GM21786 (cell line): Measurements from ENCODE around the gene WDR18.

Experiments
- ATAC-seq: cut with Tn5 transposase; IDR thresholded peaks from one replicate; pipeline ENCODE4 v1.9.1; 2021; ENCODE audit not compliant: unreplicated experiment

The WDR18 gene

DNA sequence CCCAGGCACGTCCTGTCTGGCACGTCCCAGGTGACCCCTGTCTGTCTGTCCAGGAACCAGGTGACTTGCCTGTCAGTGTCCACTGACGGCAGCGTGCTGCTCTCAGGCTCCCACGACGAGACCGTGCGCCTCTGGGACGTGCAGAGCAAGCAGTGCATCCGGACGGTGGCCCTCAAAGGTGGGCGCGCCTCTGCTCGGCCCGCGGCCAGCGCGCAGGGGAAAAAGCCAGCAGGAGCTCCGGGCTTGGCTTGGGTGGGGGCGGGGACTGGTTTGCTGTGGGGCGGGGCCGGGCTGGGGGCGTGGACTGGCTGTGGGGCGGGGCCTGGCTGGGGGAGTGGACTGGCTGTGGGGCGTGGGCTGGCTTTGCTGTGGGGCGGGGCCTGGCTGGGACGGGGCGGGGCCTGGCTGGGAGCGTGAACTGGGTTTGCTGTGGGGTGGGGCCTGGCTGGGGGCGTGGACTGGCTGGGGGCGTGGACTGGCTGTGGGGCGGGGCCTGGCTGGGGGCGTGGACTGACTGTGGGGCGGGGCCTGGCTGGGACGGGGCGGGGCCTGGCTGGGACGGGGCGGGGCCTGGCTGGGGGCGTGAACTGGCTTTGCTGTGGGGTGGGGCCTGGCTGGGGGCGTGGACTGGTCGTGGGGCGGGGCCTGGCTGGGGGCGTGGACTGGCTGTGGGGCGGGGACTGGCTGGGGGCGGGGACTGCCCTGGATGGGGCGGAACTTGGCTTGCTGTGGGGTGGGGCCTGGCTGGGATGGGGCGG, 7.2 kb downstream of the WDR18 start:
- no peak for ATAC-seq

DNA sequence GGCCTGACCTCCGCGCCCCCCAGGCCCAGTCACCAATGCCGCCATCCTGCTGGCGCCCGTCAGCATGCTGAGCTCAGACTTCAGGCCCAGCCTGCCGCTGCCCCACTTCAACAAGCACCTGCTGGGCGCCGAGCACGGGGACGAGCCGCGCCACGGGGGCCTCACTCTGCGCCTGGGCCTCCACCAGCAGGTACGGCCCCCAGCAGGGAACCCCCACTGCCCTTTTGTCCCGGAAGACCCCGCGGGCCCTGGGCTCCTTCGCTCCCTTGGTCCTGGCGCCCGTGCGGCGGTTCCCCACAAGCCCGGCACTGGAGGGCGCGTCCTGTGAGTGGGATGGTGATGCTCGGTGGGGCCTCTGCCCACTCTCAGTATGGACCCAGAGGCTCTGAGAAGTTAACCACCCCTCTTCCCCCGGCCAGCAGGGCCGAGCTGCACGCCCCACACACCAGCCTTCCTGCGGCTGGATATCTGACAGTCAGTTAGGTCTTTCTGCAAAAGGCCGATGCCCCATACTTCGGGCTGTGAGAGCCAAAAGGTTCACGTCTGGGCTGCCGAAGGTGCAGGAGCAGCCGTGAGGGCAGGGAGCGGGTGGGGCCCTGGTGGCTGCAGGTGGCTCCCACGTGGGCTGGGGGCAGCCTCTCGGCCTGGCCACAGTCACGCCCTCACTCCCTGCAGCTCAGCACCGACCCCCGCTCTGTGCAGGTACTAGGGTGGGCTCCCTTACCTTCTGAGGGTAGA, 8.0 kb downstream of the WDR18 start:
- no peak for ATAC-seq

DNA sequence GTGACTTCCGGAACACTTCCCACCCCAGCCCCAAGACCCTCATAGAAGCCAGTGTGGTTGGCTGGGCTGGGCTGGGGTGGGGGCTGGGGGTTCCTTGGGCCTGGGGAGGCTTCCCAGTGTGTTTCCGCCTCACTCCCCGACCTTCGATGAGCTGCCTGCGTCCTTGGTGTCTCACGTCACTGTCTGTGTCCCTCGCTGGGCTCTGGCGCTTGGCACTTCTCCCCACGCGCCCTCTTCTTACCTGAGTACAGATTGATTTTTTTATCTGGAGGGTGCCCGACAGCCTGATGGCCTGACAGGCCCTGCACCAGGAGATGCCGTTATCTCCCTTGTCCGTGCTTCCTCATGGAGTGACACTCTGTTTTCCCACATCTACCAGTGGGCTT, 8.5 kb downstream of the WDR18 start:
- no peak for ATAC-seq

DNA sequence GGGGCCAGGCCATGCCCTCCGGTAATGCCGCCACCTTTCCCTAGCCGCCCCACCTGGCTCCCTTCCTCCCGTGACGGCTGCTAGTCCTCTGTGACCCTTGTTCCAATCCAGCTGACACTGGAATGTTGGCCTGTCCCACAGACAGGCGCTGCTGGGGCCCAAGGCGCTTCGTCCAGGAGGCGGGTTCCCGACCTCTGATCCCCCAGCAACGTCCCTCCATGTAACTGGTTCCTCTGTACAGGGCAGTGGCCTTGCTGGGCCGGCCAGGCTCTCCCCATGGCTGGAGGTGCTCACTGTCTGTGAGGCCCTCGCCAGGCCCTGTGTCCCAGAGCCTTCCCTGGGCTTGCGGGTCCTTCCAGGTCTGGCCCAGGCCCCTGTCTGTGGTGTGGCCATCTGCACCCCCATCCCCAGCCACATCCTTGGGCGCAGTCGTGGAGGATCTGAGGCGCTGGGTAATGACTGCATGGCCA, 9.3 kb downstream of the WDR18 start:
- no peak for ATAC-seq

DNA sequence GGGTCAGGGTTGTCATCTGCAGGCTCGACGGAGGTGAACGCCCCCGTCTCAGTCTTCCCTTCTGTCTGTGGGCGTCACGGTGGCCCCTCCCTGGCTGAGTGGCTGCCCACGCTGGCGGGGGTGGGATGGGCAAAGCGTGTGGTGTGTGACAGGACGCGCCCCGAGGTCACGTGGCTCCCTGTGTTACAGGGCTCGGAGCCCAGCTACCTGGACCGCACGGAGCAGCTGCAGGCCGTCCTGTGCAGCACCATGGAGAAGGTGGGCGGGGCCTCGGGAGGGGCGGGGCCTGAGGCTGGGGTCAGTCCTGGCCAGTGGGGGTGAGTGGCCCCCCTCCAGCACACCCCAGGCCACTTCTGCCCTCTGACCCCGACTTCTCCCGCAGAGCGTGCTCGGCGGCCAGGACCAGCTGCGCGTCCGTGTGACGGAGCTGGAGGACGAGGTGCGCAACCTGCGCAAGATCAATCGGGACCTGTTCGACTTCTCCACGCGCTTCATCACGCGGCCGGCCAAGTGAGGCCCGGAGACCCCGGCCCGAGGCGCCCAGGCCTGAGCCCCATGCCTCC, 9.8 kb downstream of the WDR18 start:
- ATAC-seq = no peak

DNA sequence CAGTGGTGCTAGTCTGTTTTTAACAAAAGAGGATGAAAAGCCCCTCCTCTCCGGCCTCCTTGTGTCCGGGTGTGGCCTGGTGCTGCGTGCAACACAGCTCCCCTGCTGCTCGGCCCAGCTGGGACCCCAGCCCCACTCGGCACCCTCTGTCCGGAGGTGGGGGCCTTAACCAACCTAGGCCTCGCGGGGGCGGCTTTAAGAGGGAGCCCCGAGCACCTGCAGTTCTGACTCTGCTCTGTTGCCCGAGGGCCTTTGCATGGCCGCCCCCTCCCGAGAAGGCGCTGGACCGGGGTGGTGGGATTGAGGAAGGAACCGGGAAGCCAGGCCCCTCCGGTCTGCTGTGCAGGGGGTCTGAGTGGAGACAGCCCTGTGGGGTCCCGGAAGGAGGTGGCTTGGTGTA, 10.4 kb downstream of the WDR18 start:
- no peak for ATAC-seq

DNA sequence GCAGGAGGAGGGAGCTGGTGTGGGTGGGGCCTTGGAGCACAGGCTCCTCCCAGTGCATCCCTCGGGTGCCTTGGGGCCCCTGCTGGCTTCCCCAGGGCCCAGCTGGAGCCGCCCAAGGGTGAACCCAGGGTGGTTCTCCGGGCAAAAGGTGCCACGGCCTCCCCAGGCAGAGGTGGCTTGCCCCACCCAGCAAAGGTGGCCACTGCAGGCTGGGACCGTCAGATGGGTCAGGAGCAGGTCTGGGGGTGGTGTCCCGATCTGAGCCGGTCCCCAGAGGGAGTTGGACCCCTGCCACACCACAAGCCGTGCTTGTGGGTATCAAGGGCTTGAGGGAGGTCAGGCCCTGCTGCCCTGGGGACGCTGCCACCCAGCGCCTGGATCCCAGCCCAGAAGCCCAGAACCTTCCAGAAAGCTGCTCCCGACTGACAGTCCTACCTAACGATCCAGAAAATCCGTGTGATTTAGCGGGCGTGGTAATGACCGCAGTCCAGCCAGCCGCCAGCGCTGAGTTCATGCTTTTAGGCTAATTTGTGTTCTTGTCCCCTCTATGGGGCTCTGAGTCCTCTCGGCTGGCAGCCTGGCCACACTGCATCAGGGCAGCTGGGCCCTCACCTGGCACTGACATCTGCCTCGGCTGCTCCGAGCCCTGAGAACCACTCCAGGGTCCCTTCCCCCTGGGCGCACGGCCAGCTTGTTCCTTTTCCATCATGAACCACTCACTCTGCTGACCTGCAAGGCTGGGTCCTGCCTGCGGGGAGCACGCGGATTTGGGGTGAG, 11.1 kb downstream of the WDR18 start:
- ATAC-seq = no peak

DNA sequence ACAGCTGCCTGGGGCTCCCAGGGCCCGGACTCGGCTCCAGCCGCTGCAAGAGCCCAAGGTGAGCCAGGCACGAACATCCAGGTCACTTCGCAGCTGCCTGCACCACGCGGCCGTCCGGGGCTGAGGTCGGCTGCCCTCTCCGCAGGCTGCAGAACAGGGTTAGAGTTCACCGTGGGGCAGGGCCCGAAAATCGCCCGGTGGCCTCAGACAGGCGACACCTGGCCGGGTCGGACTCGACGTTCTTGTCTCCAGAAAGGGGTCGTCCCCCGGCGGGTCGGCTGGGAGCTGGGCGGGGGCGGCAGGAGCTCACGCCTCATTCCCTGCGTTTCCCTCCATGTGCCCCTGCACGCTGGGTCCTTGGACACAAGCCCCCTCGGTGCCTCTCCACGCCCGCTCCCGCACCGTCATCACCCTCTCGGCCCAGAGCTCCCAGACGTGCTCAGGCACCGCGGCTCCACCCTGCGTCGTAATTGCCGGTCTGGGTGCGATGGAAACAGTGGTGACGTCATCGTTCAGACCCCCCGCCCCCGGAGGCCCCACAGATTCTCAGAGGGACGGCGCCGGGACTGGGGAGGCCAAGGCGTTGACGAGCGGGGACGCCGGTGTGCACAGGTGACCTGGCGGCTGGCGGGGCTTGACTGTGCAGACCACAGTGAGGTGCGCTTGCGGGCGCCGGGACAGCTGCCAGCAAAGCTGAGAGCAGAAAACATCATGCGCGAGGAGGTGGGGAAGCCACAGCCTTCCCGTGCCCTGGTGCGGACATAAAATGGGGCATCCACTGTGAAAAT, 12.1 kb downstream of the WDR18 start:
- no peak for ATAC-seq

DNA sequence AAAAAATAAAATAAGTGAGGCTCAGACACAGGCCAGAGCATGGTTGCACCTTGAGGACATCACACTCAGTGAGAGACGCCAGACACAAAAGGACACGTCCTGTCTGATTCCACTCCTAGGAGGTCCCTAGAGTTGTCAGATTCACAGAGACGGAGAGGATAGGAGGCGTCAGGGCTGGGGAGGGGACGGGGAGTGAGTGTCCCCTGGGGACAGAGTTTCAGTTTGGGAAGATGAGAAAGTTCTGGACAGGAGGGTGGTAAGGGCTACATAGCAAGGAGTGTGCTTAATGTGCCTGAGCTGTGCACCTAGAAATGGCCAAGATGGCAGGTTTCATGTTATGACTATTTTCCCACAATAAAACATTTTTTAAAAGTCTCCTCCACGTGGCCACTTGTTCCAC, 13.9 kb downstream of the WDR18 start:
- ATAC-seq = no peak

DNA sequence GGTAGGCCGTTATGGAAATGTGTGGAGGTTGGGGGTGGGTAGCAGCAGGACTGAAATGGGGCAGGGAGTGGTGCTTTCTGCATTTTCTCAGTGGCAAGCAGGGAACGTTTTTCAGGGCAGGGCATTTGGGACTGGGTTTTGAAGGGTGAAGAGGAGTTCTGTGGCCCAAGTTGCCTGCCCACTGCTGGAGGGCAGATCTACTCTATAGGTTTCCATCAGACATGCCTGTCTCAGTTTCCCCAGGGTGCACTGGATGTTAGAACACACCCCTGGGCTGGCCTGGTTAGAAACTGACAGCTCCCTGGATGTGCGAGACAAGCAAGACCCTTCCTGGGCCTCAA, 15.2 kb downstream of the WDR18 start:
- ATAC-seq = no peak

DNA sequence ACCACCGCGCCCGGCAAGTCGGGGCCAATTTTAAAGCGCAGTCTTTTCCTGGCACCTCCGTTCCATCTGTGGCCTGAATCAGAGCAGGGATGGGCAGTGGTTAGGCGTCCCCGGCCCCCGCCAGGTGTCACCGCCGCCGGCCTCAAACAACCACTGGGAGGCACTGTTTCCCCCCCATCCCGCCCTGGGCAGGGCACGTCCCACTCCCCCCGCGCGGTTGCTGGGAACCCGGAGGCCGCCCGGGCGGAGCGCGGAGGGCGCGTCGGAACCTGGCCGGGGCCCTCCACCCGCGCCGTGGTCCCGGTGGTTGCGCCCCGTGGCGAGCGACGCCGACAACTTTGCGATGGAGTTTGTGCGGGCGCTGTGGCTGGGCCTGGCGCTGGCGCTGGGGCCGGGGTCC, 15.9 kb downstream of the WDR18 start, which contains the start of gene GRIN3B:
TSS of gene GRIN3B (plus strand) at position 325 of the 400 bp plus-strand sequence. CDS start at position 344, 19 bp downstream.
- no peak for ATAC-seq

DNA sequence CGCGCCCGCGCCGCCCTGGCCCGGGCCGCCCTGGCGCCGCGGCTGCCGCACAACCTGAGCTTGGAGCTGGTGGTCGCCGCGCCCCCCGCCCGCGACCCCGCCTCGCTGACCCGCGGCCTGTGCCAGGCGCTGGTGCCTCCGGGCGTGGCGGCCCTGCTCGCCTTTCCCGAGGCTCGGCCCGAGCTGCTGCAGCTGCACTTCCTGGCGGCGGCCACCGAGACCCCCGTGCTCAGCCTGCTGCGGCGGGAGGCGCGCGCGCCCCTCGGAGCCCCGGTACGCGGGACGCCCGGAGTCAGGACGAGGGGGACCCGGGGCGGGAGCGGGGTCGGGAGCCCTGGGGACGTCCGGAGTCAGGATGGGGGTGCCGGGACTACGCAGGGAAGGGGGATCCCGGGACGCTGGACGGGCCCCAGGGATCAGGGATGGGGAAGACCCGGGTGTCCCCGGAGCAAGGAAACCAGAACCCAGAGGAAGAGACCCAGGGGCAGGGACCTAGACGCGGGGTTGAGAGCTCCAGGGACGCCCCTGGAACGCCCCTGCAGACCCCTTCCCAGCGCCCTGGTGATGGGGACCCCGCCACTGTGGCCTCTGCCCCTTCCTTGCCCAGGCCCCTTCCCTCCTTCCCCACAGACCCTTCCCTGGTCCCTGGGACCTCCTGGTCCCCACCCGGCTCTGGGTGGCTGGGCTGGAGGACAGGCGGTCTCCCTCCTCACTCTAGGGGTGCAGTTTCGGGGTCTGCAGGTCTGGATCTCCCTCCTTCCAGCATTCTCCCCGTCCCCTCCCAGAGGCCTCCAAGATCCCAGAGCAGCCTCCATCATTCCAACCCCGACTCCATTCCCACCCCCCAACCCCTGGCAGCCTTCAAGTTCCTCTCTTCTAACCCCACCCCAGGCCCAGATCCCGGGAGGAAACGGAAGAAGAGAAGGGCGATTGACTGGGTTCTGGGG, 16.7 kb downstream of the WDR18 start:
- ATAC-seq = no peak

DNA sequence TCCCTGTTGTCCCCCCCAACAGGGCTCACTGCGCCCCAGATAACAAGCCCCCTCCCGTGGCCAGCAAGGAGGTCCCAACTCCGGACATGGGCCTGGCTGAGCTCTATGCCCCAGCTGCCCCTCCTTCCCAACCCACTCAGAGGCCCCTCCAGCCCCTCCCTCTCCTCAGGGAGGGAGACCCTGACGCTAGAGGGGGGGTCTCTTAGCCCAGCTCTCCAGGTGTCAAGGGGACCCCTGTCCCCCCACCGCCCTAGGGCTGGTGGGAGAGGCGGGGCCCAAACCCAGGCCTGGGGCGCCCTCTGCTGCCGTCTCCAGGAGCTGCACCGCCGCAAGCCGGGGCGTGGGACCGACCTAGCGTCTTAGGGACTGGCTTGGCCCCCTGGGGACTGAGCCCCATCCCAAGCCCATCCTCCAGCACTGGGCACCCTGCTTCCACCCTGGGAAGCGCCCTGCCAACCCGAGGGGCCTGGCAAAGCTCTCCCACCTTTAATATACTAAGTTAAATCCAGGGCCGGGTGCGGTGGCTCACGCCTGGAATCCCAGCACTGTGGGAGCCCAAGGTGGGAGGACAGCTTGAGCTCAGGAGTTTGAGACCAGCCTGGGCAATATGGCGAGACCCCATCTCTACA, 17.5 kb downstream of the WDR18 start:
- ATAC-seq = no peak

DNA sequence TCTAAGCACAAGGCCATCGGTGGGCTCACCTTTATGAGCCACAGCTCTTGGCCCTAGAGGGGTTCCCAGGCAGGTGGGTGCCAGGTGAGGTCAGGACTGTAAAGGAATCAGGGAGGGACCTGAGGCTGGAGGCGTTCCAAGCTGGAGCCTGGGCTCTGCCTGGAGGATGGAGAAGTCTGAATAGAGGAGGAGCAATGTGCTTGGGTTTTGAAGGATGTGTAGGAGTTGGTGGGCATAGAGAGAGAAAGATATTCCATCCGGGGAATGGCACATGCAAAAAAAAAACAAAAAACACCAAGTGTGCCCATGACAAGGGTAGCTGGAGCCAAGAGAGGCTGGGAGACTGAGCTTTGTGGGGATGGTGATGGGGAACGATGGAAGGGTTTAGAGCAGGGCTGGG, 18.5 kb downstream of the WDR18 start:
- no peak for ATAC-seq

DNA sequence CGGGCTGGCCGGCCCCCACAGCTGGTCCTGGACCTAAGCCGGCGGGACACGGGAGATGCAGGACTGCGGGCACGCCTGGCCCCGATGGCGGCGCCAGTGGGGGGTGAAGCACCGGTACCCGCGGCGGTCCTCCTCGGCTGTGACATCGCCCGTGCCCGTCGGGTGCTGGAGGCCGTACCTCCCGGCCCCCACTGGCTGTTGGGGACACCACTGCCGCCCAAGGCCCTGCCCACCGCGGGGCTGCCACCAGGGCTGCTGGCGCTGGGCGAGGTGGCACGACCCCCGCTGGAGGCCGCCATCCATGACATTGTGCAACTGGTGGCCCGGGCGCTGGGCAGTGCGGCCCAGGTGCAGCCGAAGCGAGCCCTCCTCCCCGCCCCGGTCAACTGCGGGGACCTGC, 19.1 kb downstream of the WDR18 start:
- ATAC-seq = no peak

DNA sequence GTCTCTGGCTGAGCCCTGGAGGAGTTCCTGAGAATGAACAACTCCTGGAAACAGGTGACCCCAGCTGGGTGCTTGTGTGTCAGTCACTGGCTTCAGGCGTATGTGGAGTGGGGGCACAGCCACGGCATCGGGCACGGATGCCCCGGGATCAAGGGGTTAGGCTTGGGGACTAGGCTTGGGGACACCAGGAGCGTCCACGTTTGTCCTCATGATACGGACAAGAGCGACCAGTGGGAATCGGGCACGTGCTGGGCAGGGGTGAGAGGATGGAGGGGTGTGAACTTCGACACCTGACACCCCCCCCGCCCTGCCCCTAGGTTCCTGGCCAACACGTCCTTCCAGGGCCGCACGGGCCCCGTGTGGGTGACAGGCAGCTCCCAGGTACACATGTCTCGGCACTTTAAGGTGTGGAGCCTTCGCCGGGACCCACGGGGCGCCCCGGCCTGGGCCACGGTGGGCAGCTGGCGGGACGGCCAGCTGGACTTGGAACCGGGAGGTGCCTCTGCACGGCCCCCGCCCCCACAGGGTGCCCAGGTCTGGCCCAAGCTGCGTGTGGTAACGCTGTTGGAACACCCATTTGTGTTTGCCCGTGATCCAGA, 20.2 kb downstream of the WDR18 start:
- no peak for ATAC-seq

DNA sequence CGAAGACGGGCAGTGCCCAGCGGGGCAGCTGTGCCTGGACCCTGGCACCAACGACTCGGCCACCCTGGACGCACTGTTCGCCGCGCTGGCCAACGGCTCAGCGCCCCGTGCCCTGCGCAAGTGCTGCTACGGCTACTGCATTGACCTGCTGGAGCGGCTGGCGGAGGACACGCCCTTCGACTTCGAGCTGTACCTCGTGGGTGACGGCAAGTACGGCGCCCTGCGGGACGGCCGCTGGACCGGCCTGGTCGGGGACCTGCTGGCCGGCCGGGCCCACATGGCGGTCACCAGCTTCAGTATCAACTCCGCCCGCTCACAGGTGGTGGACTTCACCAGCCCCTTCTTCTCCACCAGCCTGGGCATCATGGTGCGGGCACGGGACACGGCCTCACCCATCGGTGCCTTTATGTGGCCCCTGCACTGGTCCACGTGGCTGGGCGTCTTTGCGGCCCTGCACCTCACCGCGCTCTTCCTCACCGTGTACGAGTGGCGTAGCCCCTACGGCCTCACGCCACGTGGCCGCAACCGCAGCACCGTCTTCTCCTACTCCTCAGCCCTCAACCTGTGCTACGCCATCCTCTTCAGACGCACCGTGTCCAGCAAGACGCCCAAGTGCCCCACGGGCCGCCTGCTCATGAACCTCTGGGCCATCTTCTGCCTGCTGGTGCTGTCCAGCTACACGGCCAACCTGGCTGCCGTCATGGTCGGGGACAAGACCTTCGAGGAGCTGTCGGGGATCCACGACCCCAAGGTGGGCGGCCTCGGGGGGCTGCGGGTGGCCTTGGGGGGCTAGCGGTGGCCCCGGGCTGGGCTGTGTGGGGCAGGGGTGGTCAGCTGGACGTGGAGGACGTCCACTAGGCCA, 20.9 kb downstream of the WDR18 start:
- no peak for ATAC-seq
